GM06990 (cell line): ENCODE results near the gene UBQLN3.

Experiments
- DNase-seq: peaks from one replicate; pipeline ENCODE4 v3.0.0-alpha.2; 2011; ENCODE audit not compliant: insufficient read length; ENCODE audit errors: extremely low read depth
- H3K27me3 ChIP-seq: replicated peaks from 2 replicates; pipeline ENCODE4 v1.6.0; 2011; ENCODE audit warnings: low read length; ENCODE audit not compliant: control insufficient read depth, insufficient read depth
- H3K36me3 ChIP-seq: 2 replicates; pipeline ENCODE4 v1.5.1; 2011; ENCODE audit warnings: low read length; ENCODE audit not compliant: control insufficient read depth, insufficient read depth
- H3K4me3 ChIP-seq: replicated peaks from 2 replicates; pipeline ENCODE4 v1.5.1; 2011; ENCODE audit warnings: low read depth, mild to moderate bottlenecking, control low read depth, low read length
- CTCF ChIP-seq: IDR thresholded peaks from 2 replicates; pipeline ENCODE4 v1.5.1; 2011; ENCODE audit warnings: low read length, control low read depth, mild to moderate bottlenecking, inconsistent platforms; ENCODE audit not compliant: insufficient read depth, poor library complexity, severe bottlenecking

The UBQLN3 gene

DNA sequence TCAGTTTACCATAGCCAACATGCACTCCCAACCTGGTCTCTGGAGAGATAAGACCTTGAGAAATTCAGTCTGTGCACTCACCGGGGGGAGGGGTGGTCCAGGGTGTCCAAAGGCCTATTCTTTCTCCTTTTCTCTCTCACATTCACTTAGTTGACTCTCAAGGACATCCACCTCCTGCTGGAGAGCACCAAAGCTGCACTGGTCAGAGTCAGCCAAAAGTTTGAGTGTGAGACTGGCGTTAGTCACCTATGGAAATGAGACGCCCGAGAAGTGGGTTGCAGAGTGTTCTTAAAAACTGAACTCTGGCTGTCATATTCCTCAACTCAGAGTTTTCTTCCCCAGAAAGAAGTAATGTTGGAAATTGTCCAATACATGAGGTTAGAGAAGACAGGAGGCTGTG lies 11.8 kb upstream of the UBQLN3 start:
- H3K4me3 ChIP-seq, result no peak overlapping the region
- DNase-seq, result no peak
- TF ChIP-seq CTCF, result no peak
- H3K27me3 ChIP-seq, result no peaks in the 10 kb centered on the region
- no peaks in the 10 kb centered on the region for H3K36me3 ChIP-seq

DNA sequence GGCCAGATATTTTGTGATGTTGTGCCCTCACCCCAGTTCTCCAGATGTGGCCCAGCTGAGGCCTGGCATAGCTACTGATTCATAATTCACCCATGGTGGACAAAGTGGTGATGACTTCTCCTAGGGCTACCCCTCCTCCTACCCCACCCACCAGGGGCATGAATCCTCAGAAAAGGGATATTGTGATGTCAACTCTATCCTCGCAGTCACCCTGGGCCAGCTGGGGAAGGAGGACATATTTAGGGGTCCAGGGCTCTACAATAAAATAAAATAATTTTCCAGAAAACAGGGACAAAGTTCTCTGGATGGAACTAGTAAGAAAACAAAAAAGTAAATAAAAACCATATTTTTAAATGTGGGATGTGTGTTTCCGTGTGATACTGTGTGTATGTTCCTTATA lies 6.8 kb upstream of the UBQLN3 start, which contains the start of gene UBQLNL:
UBQLNL (minus strand) TSS at position 101 of the 400 bp plus-strand sequence. CDS start 258 bp downstream, outside the sequence.
- H3K36me3 ChIP-seq, result no peaks in the 10 kb centered on the region
- no peak for DNase-seq
- no peaks in the 10 kb centered on the region for H3K27me3 ChIP-seq
- TF ChIP-seq CTCF, result no peak
- no peak within 1 kb of the TSS for H3K4me3 ChIP-seq

DNA sequence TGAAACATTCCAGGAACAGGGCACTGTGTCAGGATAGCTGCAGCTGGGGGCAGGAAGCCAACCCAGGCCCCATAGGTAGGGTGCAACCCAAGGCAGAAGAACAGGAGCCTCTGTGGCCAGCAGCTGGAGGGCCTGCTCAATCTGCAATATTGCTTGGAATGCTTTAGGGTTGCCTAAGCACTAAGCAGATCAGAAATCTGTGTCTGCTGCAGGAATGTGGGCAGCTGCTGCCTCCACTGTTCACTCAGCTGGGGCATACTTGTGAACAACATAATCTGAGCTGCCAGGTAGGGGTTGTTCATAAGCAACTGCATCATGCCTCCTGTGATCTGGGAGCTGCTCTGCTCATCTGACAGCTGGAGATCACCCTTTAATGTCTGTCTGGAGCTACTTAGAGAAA lies 5.1 kb upstream of the UBQLN3 start:
- Histone ChIP-seq H3K36me3 (no peaks in the 10 kb centered on the region), H3K27me3 (no peaks in the 10 kb centered on the region), H3K4me3 (no peak overlapping the region)
- DNase-seq, result no peak
- no peak for TF ChIP-seq CTCF

- DNase-seq, result no peak
- Histone ChIP-seq H3K36me3 (no peaks in the 10 kb centered on the region), H3K4me3 (no peak overlapping the region), H3K27me3 (no peaks in the 10 kb centered on the region)
- TF ChIP-seq CTCF, result no peak
Observed at GRCh38 chr11:5508605-5509004, 1.2 kb downstream of the UBQLN3 start.

DNA sequence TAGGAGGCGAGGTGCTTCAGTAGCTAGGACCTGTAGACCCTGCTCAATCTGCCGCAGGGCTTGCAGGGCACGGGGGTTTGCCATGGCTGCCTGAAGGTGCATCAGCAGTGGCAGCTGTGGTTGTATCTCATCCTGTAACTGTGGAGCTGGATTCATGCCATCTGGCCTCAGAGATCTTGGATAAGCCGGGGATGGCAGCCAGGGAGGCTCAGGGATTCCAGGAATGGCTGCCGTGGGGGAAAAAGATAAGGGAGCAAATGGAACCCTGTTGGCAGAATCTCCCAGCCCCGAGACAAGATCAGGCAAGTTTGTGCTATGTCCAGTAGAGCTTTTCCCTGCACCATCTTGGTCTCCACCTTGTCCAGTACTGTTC lies 1.8 kb downstream of the UBQLN3 start:
- DNase-seq, result no peak
- H3K4me3 ChIP-seq, result no peak overlapping the region
- no peak for TF ChIP-seq CTCF
- H3K27me3 ChIP-seq, result no peaks in the 10 kb centered on the region
- no peaks in the 10 kb centered on the region for H3K36me3 ChIP-seq

- no peak overlapping the region for H3K4me3 ChIP-seq
Observed at GRCh38 chr11:5507177-5507932, 2.4 kb downstream of the UBQLN3 start.

More at GRCh38 chr11:5507177-5507932, 2.4 kb downstream of the UBQLN3 start:
- TF ChIP-seq CTCF, result peak; percentile 28
- Histone ChIP-seq H3K36me3 (no peaks in the 10 kb centered on the region), H3K27me3 (no peaks in the 10 kb centered on the region)
- no peak for DNase-seq
